NCI-H526 treated with DMSO at 0.1 percent for 48 hours (cell line): Measurements from ENCODE around the gene INSL3.
"Not testable (repeated sequence)": the region's sequence is repeated elsewhere in the genome, so short reads cannot be mapped to it uniquely, and the experiment has no call there.

Experiments
- DNase-seq: peaks from one replicate; lab custom pipeline; 2025; lab: John Stamatoyannopoulos, UW

INSL3 gene

GRCh38 chr19:17812099-17812498, 9.2 kb downstream of the INSL3 start:
- DNase-seq = no peak

GRCh38 chr19:17811681-17812080, 9.6 kb downstream of the INSL3 start:
- no peak for DNase-seq

- DNase-seq = no peak
These were observed 10.2 kb downstream of the INSL3 start for GRCh38 chr19:17811103-17811502.

- no peak for DNase-seq
These were observed 13.5 kb downstream of the INSL3 start for GRCh38 chr19:17807731-17808316.

- DNase-seq = no peak
These were observed 14.4 kb downstream of the INSL3 start for GRCh38 chr19:17806945-17807344.

- DNase-seq = no peak
These were observed 15.9 kb downstream of the INSL3 start for GRCh38 chr19:17805427-17805826.

- no peak for DNase-seq
These were observed 17.9 kb downstream of the INSL3 start for GRCh38 chr19:17803264-17803896.

GRCh38 chr19:17802137-17802858, 19.0 kb downstream of the INSL3 start:
- no peak for DNase-seq

GRCh38 chr19:17798599-17798998, 22.7 kb downstream of the INSL3 start:
- DNase-seq = not testable (repeated sequence)

GRCh38 chr19:17797424-17798201, 23.7 kb downstream of the INSL3 start:
- DNase-seq = no peak

- no peak for DNase-seq
These were observed 24.4 kb downstream of the INSL3 start for GRCh38 chr19:17796838-17797423.

GRCh38 chr19:17796013-17796837, 25.1 kb downstream of the INSL3 start:
- no peak for DNase-seq

GRCh38 chr19:17795495-17795856, 25.8 kb downstream of the INSL3 start:
- no peak for DNase-seq

- no peak for DNase-seq
These were observed 26.4 kb downstream of the INSL3 start, which contains the start of gene B3GNT3 for GRCh38 chr19:17794731-17795494. B3GNT3 (plus strand) TSS chr19:17795138; CDS start chr19:17807808, 12,670 bp downstream.

- DNase-seq = no peak
These were observed 26.9 kb downstream of the INSL3 start for GRCh38 chr19:17794412-17794730.

GRCh38 chr19:17790059-17790780, 31.1 kb downstream of the INSL3 start:
- no peak for DNase-seq

GRCh38 chr19:17788632-17789031, 32.7 kb downstream of the INSL3 start:
- no peak for DNase-seq

- no peak for DNase-seq
These were observed 33.9 kb downstream of the INSL3 start for GRCh38 chr19:17787274-17787913.

- DNase-seq = peak; percentile 2
These were observed 36.9 kb downstream of the INSL3 start for GRCh38 chr19:17784201-17785008.
